ENCODE measurements around the gene BRD8. TPM values are rescaled to one million over a fixed set of nuclear protein-coding genes. Genes with fewer than 3 reads are reported as not detected.
"Not testable (repeated sequence)": the region's sequence is repeated elsewhere in the genome, so short reads cannot be mapped to it uniquely, and the experiment has no call there.

Gene BRD8
- total RNA-seq: 54.1 TPM

- DNase-seq: peak; percentile 98
These were observed at the start of gene BRD8, which contains the start of gene KIF20A for GRCh38 chr5:138178516-138179276. Gene BRD8, minus strand, starts transcription at chr5:138178630. Its CDS starts 16 bp downstream, at chr5:138178614. Gene KIF20A, plus strand, starts transcription at chr5:138179112. Its CDS starts 569 bp downstream, at chr5:138179681.

GRCh38 chr5:138226910-138227309 is 48.5 kb upstream of the BRD8 start:
- DNase-seq: no peak

- DNase-seq: no peak
These were observed 46.3 kb upstream of the BRD8 start for GRCh38 chr5:138224712-138225111.

- DNase-seq: no peak
These were observed 45.1 kb upstream of the BRD8 start for GRCh38 chr5:138223532-138223931.

GRCh38 chr5:138216799-138217198 is 38.4 kb upstream of the BRD8 start:
- DNase-seq: no peak

GRCh38 chr5:138213161-138214029 is 35.0 kb upstream of the BRD8 start, which contains the start of gene CDC23:
Gene CDC23, minus strand, starts transcription at chr5:138213323. Its CDS starts 11 bp downstream, at chr5:138213312.
- peak; percentile 100 for DNase-seq

- no peak for DNase-seq
These were observed 34.4 kb upstream of the BRD8 start for GRCh38 chr5:138212828-138213160.

GRCh38 chr5:138210985-138211384 is 32.6 kb upstream of the BRD8 start:
- DNase-seq: no peak

GRCh38 chr5:138193859-138194258 is 15.4 kb upstream of the BRD8 start:
- not testable (repeated sequence) for DNase-seq

- no peak for DNase-seq
These were observed 14.4 kb upstream of the BRD8 start for GRCh38 chr5:138192826-138193225.

- DNase-seq: no peak
These were observed 10.2 kb upstream of the BRD8 start for GRCh38 chr5:138188626-138189025.

- no peak for DNase-seq
These were observed 7.6 kb upstream of the BRD8 start for GRCh38 chr5:138186002-138186447.

- no peak for DNase-seq
These were observed 4.4 kb upstream of the BRD8 start for GRCh38 chr5:138182808-138183207.

GRCh38 chr5:138180841-138181240 is 2.4 kb upstream of the BRD8 start:
- DNase-seq: no peak

GRCh38 chr5:138180183-138180782 is 1.9 kb upstream of the BRD8 start:
- DNase-seq: peak; percentile 74

- DNase-seq: peak; percentile 4
These were observed 937 bp upstream of the BRD8 start for GRCh38 chr5:138179277-138179857.

GRCh38 chr5:138177941-138178515 is 402 bp downstream of the BRD8 start:
- DNase-seq: peak; percentile 64

GRCh38 chr5:138170299-138170698 is 8.1 kb downstream of the BRD8 start:
- DNase-seq: no peak

- no peak for DNase-seq
These were observed 9.3 kb downstream of the BRD8 start for GRCh38 chr5:138169124-138169523.

GRCh38 chr5:138163721-138164120 is 14.7 kb downstream of the BRD8 start:
- DNase-seq: no peak

GRCh38 chr5:138160706-138161105 is 17.7 kb downstream of the BRD8 start:
- DNase-seq: no peak

- DNase-seq: no peak
These were observed 18.8 kb downstream of the BRD8 start for GRCh38 chr5:138159666-138160065.
